ENCODE data around the gene GJD3. TPM values are rescaled to one million over a fixed set of nuclear protein-coding genes. Genes with fewer than 3 reads are reported as not detected.

The GJD3 gene
- total RNA-seq, 6 donors from 2014 or later: 1.7 to 8.4 (median 4.5) TPM; not detected in 2

DNA sequence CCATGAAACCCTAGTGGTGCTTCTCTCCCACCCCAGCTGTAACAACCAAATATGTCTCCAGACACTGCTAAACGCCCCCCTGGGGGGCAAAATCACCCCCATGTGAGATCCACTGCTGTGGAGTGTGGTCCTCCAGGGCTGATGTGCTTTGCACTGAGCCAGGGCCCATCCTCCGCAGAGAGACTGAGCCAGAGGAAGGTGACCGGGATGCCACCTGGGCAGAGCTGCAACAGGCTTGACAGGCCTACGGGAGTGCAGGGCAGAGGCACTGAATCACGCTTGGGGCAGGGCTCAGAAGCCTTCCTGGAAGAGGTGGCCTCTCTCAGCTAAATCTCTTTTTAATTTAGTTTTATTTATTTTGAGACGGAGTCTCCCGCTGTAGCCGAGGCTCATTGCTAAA is 4.4 kb downstream of the GJD3 start:
- H3K27ac ChIP-seq: no peak overlapping the region
- H3K4me1 ChIP-seq: peaks cover 28 to 64% (median 40%) of the 10 kb centered on the region in 4 donors
- TF ChIP-seq POLR2AphosphoS5 (IDR thresholded peaks at IDR 0.05) (no peak), EP300 (IDR thresholded peaks at IDR 0.05) (no peak), POLR2A (IDR thresholded peaks at IDR 0.05) (no peak)
- TF ChIP-seq, protein P1, sequence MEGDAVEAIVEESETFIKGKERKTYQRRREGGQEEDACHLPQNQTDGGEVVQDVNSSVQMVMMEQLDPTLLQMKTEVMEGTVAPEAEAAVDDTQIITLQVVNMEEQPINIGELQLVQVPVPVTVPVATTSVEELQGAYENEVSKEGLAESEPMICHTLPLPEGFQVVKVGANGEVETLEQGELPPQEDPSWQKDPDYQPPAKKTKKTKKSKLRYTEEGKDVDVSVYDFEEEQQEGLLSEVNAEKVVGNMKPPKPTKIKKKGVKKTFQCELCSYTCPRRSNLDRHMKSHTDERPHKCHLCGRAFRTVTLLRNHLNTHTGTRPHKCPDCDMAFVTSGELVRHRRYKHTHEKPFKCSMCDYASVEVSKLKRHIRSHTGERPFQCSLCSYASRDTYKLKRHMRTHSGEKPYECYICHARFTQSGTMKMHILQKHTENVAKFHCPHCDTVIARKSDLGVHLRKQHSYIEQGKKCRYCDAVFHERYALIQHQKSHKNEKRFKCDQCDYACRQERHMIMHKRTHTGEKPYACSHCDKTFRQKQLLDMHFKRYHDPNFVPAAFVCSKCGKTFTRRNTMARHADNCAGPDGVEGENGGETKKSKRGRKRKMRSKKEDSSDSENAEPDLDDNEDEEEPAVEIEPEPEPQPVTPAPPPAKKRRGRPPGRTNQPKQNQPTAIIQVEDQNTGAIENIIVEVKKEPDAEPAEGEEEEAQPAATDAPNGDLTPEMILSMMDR (IDR thresholded peaks at IDR 0.05): no peak
- H3K36me3 ChIP-seq: peaks cover 11 to 22% (median 16%) of the 10 kb centered on the region in 4 donors
- DNase-seq (no peak), ATAC-seq (ENCODE audit: low FRiP score in 2 of 2) (no peak)
- H3K4me3 ChIP-seq: no peak overlapping the region
- H3K9me3 ChIP-seq: no peaks in the 10 kb centered on the region
- no peaks in the 10 kb centered on the region for H3K27me3 ChIP-seq
- WGBS, 2 donors: 86 to 92% methylated on average over 8 of the region's 8 CpGs

DNA sequence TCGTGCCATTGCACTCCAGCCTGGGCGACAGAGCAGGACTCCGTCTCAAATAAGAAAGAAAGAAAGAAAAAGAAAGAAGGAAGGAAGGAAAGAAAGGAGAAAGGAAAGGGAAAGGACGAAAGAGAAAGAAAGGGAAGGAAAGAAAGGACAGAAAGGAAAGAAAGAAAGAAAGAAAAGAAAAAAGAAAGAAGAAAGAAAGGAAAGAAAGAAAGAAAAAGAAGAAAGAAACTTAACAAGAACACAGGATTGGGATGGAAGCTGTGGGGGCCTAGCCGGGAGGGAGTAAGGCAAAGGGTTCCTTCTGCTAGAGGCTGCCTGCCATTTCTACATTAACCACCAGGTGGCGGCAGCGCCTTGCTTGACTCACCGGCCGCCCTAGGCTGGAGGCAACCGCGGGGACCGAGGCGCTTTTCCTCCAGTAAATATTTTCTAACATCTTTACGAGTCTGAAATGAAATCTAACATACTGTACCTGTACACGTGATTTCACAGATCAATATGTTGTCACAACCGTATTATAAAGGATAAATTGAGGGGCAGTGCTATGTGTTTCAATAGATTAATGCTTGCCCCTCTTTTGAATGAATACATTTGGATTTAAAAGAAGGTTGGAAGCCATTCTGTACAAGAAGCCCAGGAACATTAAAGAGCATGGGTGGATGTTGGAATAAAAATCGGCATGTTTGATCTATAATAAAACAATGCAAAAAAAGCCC is 6.1 kb downstream of the GJD3 start:
- DNase-seq (peak in 1 of 2 donors; percentile 94), ATAC-seq (ENCODE audit: low FRiP score in 2 of 2) (peak; percentile 83 to 86)
- Histone ChIP-seq H3K36me3 (peaks cover 11 to 38% (median 31%) of the 10 kb centered on the region in 4 donors), H3K4me3 (peak overlapping the region in 2 of 4 donors; percentile 16 to 23), H3K4me1 (peaks cover 26 to 68% (median 35%) of the 10 kb centered on the region in 4 donors), H3K27me3 (no peaks in the 10 kb centered on the region), H3K9me3 (no peaks in the 10 kb centered on the region), H3K27ac (peak overlapping the region in 2 of 4 donors; percentile 74 to 75)
- WGBS, 2 donors: 11% methylated on average over 16 to 17 of the region's 17 CpGs
- no peak for TF ChIP-seq POLR2AphosphoS5 (IDR thresholded peaks at IDR 0.05)
- TF ChIP-seq EP300 (IDR thresholded peaks at IDR 0.05): no peak
- TF ChIP-seq POLR2A (IDR thresholded peaks at IDR 0.05): no peak
- TF ChIP-seq, protein P1 (IDR thresholded peaks at IDR 0.05): peak; percentile 94 to 99 (median 97)

DNA sequence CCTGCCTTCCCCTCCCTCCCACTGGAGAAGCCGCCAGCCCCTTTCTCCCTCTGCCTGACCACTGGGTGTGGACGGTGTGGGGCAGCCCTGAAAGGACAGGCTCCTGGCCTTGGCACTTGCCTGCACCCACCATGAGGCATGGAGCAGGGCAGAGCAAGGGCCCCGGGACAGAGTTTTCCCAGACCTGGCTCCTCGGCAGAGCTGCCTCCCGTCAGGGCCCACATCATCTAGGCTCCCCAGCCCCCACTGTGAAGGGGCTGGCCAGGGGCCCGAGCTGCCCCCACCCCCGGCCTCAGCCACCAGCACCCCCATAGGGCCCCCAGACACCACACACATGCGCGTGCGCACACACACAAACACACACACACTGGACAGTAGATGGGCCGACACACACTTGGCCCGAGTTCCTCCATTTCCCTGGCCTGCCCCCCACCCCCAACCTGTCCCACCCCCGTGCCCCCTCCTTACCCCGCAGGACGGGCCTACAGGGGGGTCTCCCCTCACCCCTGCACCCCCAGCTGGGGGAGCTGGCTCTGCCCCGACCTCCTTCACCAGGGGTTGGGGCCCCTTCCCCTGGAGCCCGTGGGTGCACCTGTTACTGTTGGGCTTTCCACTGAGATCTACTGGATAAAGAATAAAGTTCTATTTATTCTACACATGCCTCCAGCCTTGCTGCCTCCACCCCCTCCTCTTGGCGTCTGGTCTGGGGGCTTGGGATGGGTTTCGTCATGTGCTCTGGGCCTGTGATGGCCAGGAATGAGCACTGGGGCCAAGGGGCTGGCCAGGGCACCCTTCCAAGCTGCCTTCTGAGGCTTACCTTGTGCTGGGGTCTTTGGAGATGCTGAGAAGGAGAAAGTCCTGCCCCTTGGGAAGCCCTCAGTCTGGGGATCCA is 7.3 kb downstream of the GJD3 start:
- WGBS, 2 donors: 70 to 83% methylated on average over 8 to 17 of the region's 19 CpGs
- Histone ChIP-seq H3K9me3 (no peaks in the 10 kb centered on the region), H3K4me3 (no peak overlapping the region), H3K4me1 (peaks cover 35 to 68% (median 37%) of the 10 kb centered on the region in 4 donors), H3K27ac (peak overlapping the region in 3 of 4 donors; percentile 4 to 75 (median 74)), H3K36me3 (peaks cover 17 to 51% (median 42%) of the 10 kb centered on the region in 4 donors), H3K27me3 (no peaks in the 10 kb centered on the region)
- DNase-seq (no peak), ATAC-seq (ENCODE audit: low FRiP score in 2 of 2) (peak in 1 of 2 donors; percentile 1)
- TF ChIP-seq, protein P1 (IDR thresholded peaks at IDR 0.05): no peak
- TF ChIP-seq POLR2A (IDR thresholded peaks at IDR 0.05) (no peak), EP300 (IDR thresholded peaks at IDR 0.05) (no peak), POLR2AphosphoS5 (IDR thresholded peaks at IDR 0.05) (no peak)

DNA sequence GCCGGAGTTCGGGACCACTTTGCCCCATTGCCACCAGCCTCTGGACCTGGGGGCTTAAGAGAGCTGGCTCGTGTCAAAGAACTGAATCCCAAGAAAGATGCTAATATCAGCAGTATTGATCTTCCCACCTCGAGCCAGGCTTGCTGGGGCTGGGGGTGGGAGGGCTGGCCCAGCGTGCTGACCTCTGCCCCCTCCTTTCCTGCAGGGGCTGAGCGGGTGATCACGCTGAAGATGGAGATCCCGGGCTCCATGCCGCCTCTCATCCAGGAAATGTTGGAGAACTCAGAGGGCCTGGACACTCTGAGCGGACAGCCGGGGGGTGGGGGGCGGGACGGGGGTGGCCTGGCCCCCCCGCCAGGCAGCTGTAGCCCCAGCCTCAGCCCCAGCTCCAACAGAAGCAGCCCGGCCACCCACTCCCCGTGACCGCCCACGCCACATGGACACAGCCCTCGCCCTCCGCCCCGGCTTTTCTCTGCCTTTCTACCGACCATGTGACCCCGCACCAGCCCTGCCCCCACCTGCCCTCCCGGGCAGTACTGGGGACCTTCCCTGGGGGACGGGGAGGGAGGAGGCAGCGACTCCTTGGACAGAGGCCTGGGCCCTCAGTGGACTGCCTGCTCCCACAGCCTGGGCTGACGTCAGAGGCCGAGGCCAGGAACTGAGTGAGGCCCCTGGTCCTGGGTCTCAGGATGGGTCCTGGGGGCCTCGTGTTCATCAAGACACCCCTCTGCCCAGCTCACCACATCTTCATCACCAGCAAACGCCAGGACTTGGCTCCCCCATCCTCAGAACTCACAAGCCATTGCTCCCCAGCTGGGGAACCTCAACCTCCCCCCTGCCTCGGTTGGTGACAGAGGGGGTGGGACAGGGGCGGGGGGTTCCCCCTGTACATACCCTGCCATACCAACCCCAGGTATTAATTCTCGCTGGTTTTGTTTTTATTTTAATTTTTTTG is 8.5 kb downstream of the GJD3 start:
- peaks cover 46 to 76% (median 47%) of the 10 kb centered on the region in 4 donors for H3K4me1 ChIP-seq
- no peaks in the 10 kb centered on the region for H3K9me3 ChIP-seq
- 66 to 72% methylated on average over 16 to 19 of the region's 33 CpGs for WGBS, 2 donors
- H3K27me3 ChIP-seq: no peaks in the 10 kb centered on the region
- DNase-seq (no peak), ATAC-seq (ENCODE audit: low FRiP score in 2 of 2) (no peak)
- TF ChIP-seq, protein P1 (IDR thresholded peaks at IDR 0.05): no peak
- TF ChIP-seq POLR2AphosphoS5 (IDR thresholded peaks at IDR 0.05) (no peak), EP300 (IDR thresholded peaks at IDR 0.05) (no peak), POLR2A (IDR thresholded peaks at IDR 0.05) (no peak)
- peak overlapping the region; percentile 4 to 75 (median 56) for H3K27ac ChIP-seq
- peaks cover 17 to 62% (median 54%) of the 10 kb centered on the region in 4 donors for H3K36me3 ChIP-seq
- no peak overlapping the region for H3K4me3 ChIP-seq
